HepG2 (cell line): ENCODE measurements around the gene GNMT. TPM values are rescaled to one million over a fixed set of nuclear protein-coding genes. Genes with fewer than 3 reads are reported as not detected.

ENCODE experiments used
- ATAC-seq: fragments of 200-7000 bp; cut with Tn5 transposase; 3 replicates; pipeline ENCODE4 v1.9.1; 2020; ENCODE audit warnings: mild to moderate bottlenecking, moderate library complexity
- BruUV-seq: library from RNA; stranded (reverse); fragments of 400-500 nt; replicated peaks from 2 replicates; lab custom pipeline; 2021; lab: Mats Ljungman, UMichigan
- CTCF ChIA-PET: fragments of 300-600 bp; formaldehyde crosslinking; extraction: SDS; loops from one replicate; lab custom pipeline; 2021; ENCODE audit warnings: low total read pairs, inconsistent platforms, low intra/inter-chr PET ratio; lab: Yijun Ruan, JAX
- POLR2A ChIA-PET: fragments of 350-600 bp; sonication (Branson Sonifier 250); formaldehyde crosslinking; loops from one replicate; lab custom pipeline; 2020; ENCODE audit warnings: antibody characterized with exemption, inconsistent platforms; lab: Yijun Ruan, JAX
- DNase-seq: peaks from one replicate; pipeline ENCODE4 v3.0.0-alpha.2; 2015; ENCODE audit warnings: low spot score
- FAIRE-seq: peaks from 3 replicates; lab custom pipeline; 2011; peaks lifted over from hg19 to GRCh38; lab: Jason Lieb, UNC
- H2AFZ ChIP-seq: one replicate; pipeline ENCODE4 v1.6.1; 2011; ENCODE audit warnings: low read length, inconsistent platforms
- H3K27ac ChIP-seq: fragments of 300-600 bp; 3 replicates; pipeline ENCODE4 v1.8.0; 2011; ENCODE audit warnings: mixed run types, mild to moderate bottlenecking, mixed read lengths, low read length, inconsistent platforms; ENCODE audit not compliant: insufficient read depth; ENCODE audit errors: extremely low read length
- H3K27me3 ChIP-seq, 2 experiments: fragments of 200-600 bp in 1 of 2; 2 replicates in 1 of 2; 3 replicates in 1 of 2; pipeline versions ENCODE4 v1.6.0 to v1.8.0; 2011; ENCODE audit warnings: low read length in 2 of 2, mild to moderate bottlenecking in 2 of 2, moderate library complexity in 2 of 2, inconsistent platforms in 1 of 2; ENCODE audit not compliant: insufficient read depth in 2 of 2, control insufficient read depth in 1 of 2
- H3K36me3 ChIP-seq, 2 experiments: fragments of 200-600 bp in 1 of 2; replicated peaks in 1 of 2; 2 replicates in 1 of 2; 3 replicates in 1 of 2; pipeline versions ENCODE4 v1.5.1 to v1.8.0; 2011; ENCODE audit warnings: low read length in 2 of 2, inconsistent platforms in 1 of 2; ENCODE audit not compliant: insufficient read depth in 2 of 2, control insufficient read depth in 1 of 2
- H3K4me1 ChIP-seq: 2 replicates; pipeline ENCODE4 v1.5.1; 2012; ENCODE audit warnings: low read length, inconsistent platforms; ENCODE audit not compliant: insufficient read depth
- H3K4me2 ChIP-seq: 2 replicates; pipeline ENCODE4 v1.6.0; 2011; ENCODE audit warnings: low read depth, low read length, inconsistent platforms
- H3K4me3 ChIP-seq, 3 experiments: fragments of 200-600 bp in 1 of 3; sonication (generic), shearing (Covaris generic) in 1 of 3; replicated peaks in 1 of 3; 2 replicates each; pipeline ENCODE4 v1.5.1; 2011 to 2016; ENCODE audit warnings: low read length in 3 of 3, inconsistent platforms in 2 of 3, low read depth in 2 of 3, mild to moderate bottlenecking in 2 of 3, control low read depth in 1 of 3, mixed read lengths in 1 of 3; ENCODE audit not compliant: insufficient read depth in 1 of 3
- H3K79me2 ChIP-seq: one replicate; pipeline ENCODE4 v1.6.1; 2011; ENCODE audit warnings: low read length, inconsistent platforms; ENCODE audit not compliant: insufficient read depth
- H3K9ac ChIP-seq: 2 replicates; pipeline ENCODE4 v1.6.0; 2011; ENCODE audit warnings: mild to moderate bottlenecking, low read depth, low read length, inconsistent platforms; ENCODE audit not compliant: insufficient read depth
- H3K9me3 ChIP-seq: 2 replicates; pipeline ENCODE4 v1.5.1; 2012; ENCODE audit warnings: mild to moderate bottlenecking, low read length
- H4K20me1 ChIP-seq: 2 replicates; pipeline ENCODE4 v1.6.0; 2011; ENCODE audit warnings: inconsistent platforms, mild to moderate bottlenecking, low read length, moderate library complexity; ENCODE audit not compliant: insufficient read depth
- ASH2L ChIP-seq: fragments of 300-600, 200-600 bp; sonication (generic); IDR thresholded peaks from 2 replicates; pipeline ENCODE4 v1.7.0; 2017; ENCODE audit warnings: low read depth, mild to moderate bottlenecking, moderate library complexity, mixed read lengths, low read length; ENCODE audit not compliant: insufficient read length
- CBX2 ChIP-seq, 2 experiments: fragments of 200-600 bp in 1 of 2; sonication (generic); formaldehyde crosslinking in 1 of 2; IDR thresholded peaks; 2 replicates each; pipeline versions ENCODE4 v1.7.0 to v1.8.1; 2018 to 2022; ENCODE audit warnings: low read depth in 2 of 2, low read length in 1 of 2, mild to moderate bottlenecking in 1 of 2, missing genetic modification reagents in 1 of 2
- FOXP1 ChIP-seq, 2 experiments: fragments of 450-650 bp in 1 of 2; IDR thresholded peaks; 2 replicates each; pipeline ENCODE4 v1.6.1; 2017 to 2018; ENCODE audit warnings: antibody characterized with exemption in 1 of 2
- HES4 ChIP-seq: sonication (generic); formaldehyde crosslinking; IDR thresholded peaks from 2 replicates; pipeline ENCODE4 v1.9.0; 2021; ENCODE audit warnings: mild to moderate bottlenecking, missing genetic modification reagents, borderline replicate concordance
- NKX3-1 ChIP-seq: sonication (generic); formaldehyde crosslinking; IDR thresholded peaks from 2 replicates; pipeline ENCODE4 v1.5.0; 2020; ENCODE audit warnings: missing genetic modification reagents
- NR1H2 ChIP-seq: sonication (generic); formaldehyde crosslinking; IDR thresholded peaks from 2 replicates; pipeline ENCODE4 v1.8.1; 2022; ENCODE audit warnings: low read depth, missing genetic modification reagents, borderline replicate concordance
- RARA ChIP-seq: IDR thresholded peaks from 2 replicates; pipeline ENCODE4 v1.6.1; 2016; ENCODE audit warnings: missing genetic modification reagents, missing compliant biosample characterization
- TEAD3 ChIP-seq: optimal IDR thresholded peaks from 2 replicates; pipeline ENCODE3; 2016; ENCODE audit warnings: borderline replicate concordance
- ZBTB20 ChIP-seq: sonication (generic); formaldehyde crosslinking; IDR thresholded peaks from 2 replicates; pipeline ENCODE4 v1.8.1; 2023; ENCODE audit warnings: missing genetic modification reagents, low read depth, mild to moderate bottlenecking, borderline replicate concordance
- ZFY ChIP-seq: sonication (generic); formaldehyde crosslinking; IDR thresholded peaks from 2 replicates; pipeline ENCODE4 v1.4.0; 2020; ENCODE audit warnings: missing genetic modification reagents
- ZNF225 ChIP-seq: sonication (generic); formaldehyde crosslinking; IDR thresholded peaks from 2 replicates; pipeline ENCODE4 v1.4.0; 2020; ENCODE audit warnings: mild to moderate bottlenecking, missing genetic modification reagents
- ZNF230 ChIP-seq: sonication (generic); formaldehyde crosslinking; IDR thresholded peaks from 2 replicates; pipeline ENCODE4 v1.4.0; 2020; ENCODE audit warnings: mild to moderate bottlenecking, missing genetic modification reagents
- ZNF772 ChIP-seq: sonication (generic); formaldehyde crosslinking; IDR thresholded peaks from 2 replicates; pipeline ENCODE4 v1.5.0; 2020; ENCODE audit warnings: mild to moderate bottlenecking, missing genetic modification reagents
- ZNF841 ChIP-seq: sonication (generic); formaldehyde crosslinking; IDR thresholded peaks from 2 replicates; pipeline ENCODE4 v1.8.1; 2023; ENCODE audit warnings: missing genetic modification reagents, borderline replicate concordance
- ZXDC ChIP-seq: sonication (generic); formaldehyde crosslinking; IDR thresholded peaks from 2 replicates; pipeline ENCODE4 v1.5.0; 2020; ENCODE audit warnings: mild to moderate bottlenecking, missing genetic modification reagents
- WGBS: methylation state at CpG from one replicate; pipeline ENCODE4 v1.1.6; 2017; ENCODE audit warnings: low lambda C conversion rate; 5-methylcytosine and 5-hydroxymethylcytosine counted together
- in situ Hi-C: cut with HindIII; loops from 2 replicates; pipeline ENCODE4 v1.10.0; 2017; ENCODE audit warnings: low pct_unique_long_range_greater_than_20kb; ENCODE audit not compliant: extremely low pct_ligation_motif_present
- intact Hi-C: fragments of 100-400 bp; cut with micrococcal nuclease; formaldehyde crosslinking; loops from one replicate; pipeline ENCODE4 v1.10.0; 2022; ENCODE audit not compliant: unreplicated experiment
- polyA plus RNA-seq, 8 experiments: library from polyadenylated mRNA; depleted of rRNA in 3 of 8; stranded (reverse) in 7 of 8; unstranded in 1 of 8; fragments of >200 nt; fragmentation: Illumina TruSeq in 4 of 8; extraction: Trizol in 4 of 8; gene quantifications; 2 replicates each; pipeline versions ENCODE4 v1.2.1 to v1.2.3, GENCODE V29; 2011 to 2016; ENCODE audit warnings: low read depth in 4 of 8, missing spikeins in 1 of 8, mixed read lengths in 1 of 8; ENCODE audit not compliant: insufficient read depth in 1 of 8
- total RNA-seq, 5 experiments: library from RNA; depleted of rRNA; stranded (reverse); fragments of >200 nt; fragmentation: Illumina TruSeq; extraction: Trizol; gene quantifications; 2 replicates each; pipeline ENCODE4 v1.2.3, GENCODE V29; 2016; ENCODE audit warnings: low read depth in 1 of 5
- TF ChIP-seq, protein P1 (sequence below): fragments of 450-650 bp; IDR thresholded peaks from 2 replicates; pipeline ENCODE4 v1.6.1; 2017

Gene GNMT
- total and polyA plus RNA-seq, 2 of the 13 experiments (the other 11 are each of a cell fraction or from before 2014, with no cell fraction given), result 2.8 to 7.0 TPM

- no peak for TF ChIP-seq HES4 (CRISPR knock-in tag)
- no peak for TF ChIP-seq ZFY
Measured at GRCh38 chr6:43012364-43012763, 51.8 kb downstream of the GNMT start (continued).

GRCh38 chr6:43013097-43013842, 52.7 kb downstream of the GNMT start:
- in situ Hi-C loops, result no loop called here
- POLR2A ChIA-PET, result interaction anchor here (0.9 to 5.3 kb wide), 27 partner anchors 10 to 503 kb away, joined by 3 to 76 read pairs (median 8); partner anchors contain the start of genes CNPY3, CUL7, CUL9 and KLC4
- H2AFZ ChIP-seq, result no peak overlapping the region
- H3K27ac ChIP-seq, result peak overlapping the region; percentile 31
- no peak for FAIRE-seq
- H3K4me3 ChIP-seq, result peak overlapping the region; percentile 73 to 91 (median 88)
- CTCF ChIA-PET, result no interaction called here
- 2% methylated on average over 25 of the region's 25 CpGs for WGBS
- H3K4me2 ChIP-seq, result peak overlapping the region; percentile 98
- peak overlapping the region; percentile 82 for H3K9ac ChIP-seq
- peaks cover 38% of the 10 kb centered on the region for H3K4me1 ChIP-seq
- no peak; the same call in 2 of the 3 replicates for ATAC-seq
- H3K79me2 ChIP-seq, result peaks cover 34% of the 10 kb centered on the region
- peaks cover 25 to 58% of the 10 kb centered on the region in 2 experiments for H3K36me3 ChIP-seq
- BruUV-seq, result no TSS peak
- no peak for DNase-seq
- no peaks in the 10 kb centered on the region; a peak in 1 of 5 replicates for H3K27me3 ChIP-seq
- intact Hi-C loops, result loop anchor here (1.0 to 5.0 kb wide), 3 partner anchors 29 to 51 kb away; partner anchors contain the start of genes CUL7, GNMT and PPP2R5D
- H4K20me1 ChIP-seq, result no peaks in the 10 kb centered on the region
- H3K9me3 ChIP-seq, result no peaks in the 10 kb centered on the region
- TF ChIP-seq CBX2 (IDR thresholded peaks at IDR 0.05; ENCODE audit: low read depth, low read length), result no peak
- TF ChIP-seq CBX2 (CRISPR knock-in tag; IDR thresholded peaks at IDR 0.05; ENCODE audit: low read depth), result no peak
- TF ChIP-seq ZXDC (CRISPR knock-in tag), result no peak
- TF ChIP-seq FOXP1 (IDR thresholded peaks at IDR 0.05), result no peak
- no peak for TF ChIP-seq FOXP1 (CRISPR knock-in tag; IDR thresholded peaks at IDR 0.05)
- TF ChIP-seq ZBTB20 (CRISPR knock-in tag), result no peak
- TF ChIP-seq ASH2L, result peak; percentile 68
- no peak for TF ChIP-seq RARA (CRISPR knock-in tag)
- TF ChIP-seq, protein P1, sequence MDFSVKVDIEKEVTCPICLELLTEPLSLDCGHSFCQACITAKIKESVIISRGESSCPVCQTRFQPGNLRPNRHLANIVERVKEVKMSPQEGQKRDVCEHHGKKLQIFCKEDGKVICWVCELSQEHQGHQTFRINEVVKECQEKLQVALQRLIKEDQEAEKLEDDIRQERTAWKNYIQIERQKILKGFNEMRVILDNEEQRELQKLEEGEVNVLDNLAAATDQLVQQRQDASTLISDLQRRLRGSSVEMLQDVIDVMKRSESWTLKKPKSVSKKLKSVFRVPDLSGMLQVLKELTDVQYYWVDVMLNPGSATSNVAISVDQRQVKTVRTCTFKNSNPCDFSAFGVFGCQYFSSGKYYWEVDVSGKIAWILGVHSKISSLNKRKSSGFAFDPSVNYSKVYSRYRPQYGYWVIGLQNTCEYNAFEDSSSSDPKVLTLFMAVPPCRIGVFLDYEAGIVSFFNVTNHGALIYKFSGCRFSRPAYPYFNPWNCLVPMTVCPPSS, result no peak
- no peak for TF ChIP-seq ZNF230 (CRISPR knock-in tag)
- no peak for TF ChIP-seq ZNF841 (CRISPR knock-in tag)
- TF ChIP-seq NKX3-1 (CRISPR knock-in tag), result no peak
- no peak for TF ChIP-seq TEAD3 (CRISPR knock-in tag)
- TF ChIP-seq ZNF772, result 0 out of 2 replicates have a peak, but pooled peaks have one; percentile 36
- no peak for TF ChIP-seq NR1H2 (CRISPR knock-in tag)
- TF ChIP-seq ZNF225 (CRISPR knock-in tag), result 0 out of 2 replicates have a peak, but pooled peaks have one; percentile 39
